NK-92 (cell line): ENCODE data around the gene RBM24.

Source experiments
- DNase-seq: peaks from one replicate; lab custom pipeline; 2025; ENCODE audit not compliant: unreplicated experiment; lab: John Stamatoyannopoulos, UW

The RBM24 gene

GRCh38 chr6:17341117-17341805 lies 60.1 kb downstream of the RBM24 start:
- DNase-seq: no peak

GRCh38 chr6:17341891-17342290 lies 60.7 kb downstream of the RBM24 start:
- no peak for DNase-seq

GRCh38 chr6:17343215-17343614 lies 62.1 kb downstream of the RBM24 start:
- DNase-seq: no peak
